Right lobe of liver (tissue), 6 donors: ENCODE measurements around the gene NKAIN2. TPM values are rescaled to one million over a fixed set of nuclear protein-coding genes. Genes with fewer than 3 reads are reported as not detected.

Experiments
- ATAC-seq, 4 donors: fragments of 200-7000 bp; cut with Tn5 transposase; one replicate each; pipeline ENCODE4 v1.9.1; 2020; ENCODE audit warnings: mild to moderate bottlenecking in 4 of 4, moderate library complexity in 4 of 4
- DNase-seq, 3 donors: peaks; one replicate each; pipeline ENCODE4 v3.0.0-alpha.2; 2020
- H3K27ac ChIP-seq, 3 donors: fragments of 200-600 bp; one replicate each; pipeline ENCODE4 v1.8.0; 2022
- H3K27me3 ChIP-seq, 2 donors: fragments of 200-600 bp; one replicate each; pipeline ENCODE4 v1.8.0; 2022
- H3K36me3 ChIP-seq, 4 donors: fragments of 200-600 bp; sonication (generic) in 1 of 4; one replicate each; pipeline versions ENCODE4 v1.5.1 to v1.8.0; 2017 to 2022; ENCODE audit warnings: control low read depth in 1 of 4
- H3K4me1 ChIP-seq, 4 donors: fragments of 200-600 bp; sonication (generic) in 1 of 4; one replicate each; pipeline versions ENCODE4 v1.5.1 to v1.8.0; 2017 to 2022; ENCODE audit warnings: control low read depth in 1 of 4
- H3K4me3 ChIP-seq, 3 donors: fragments of 200-600 bp; one replicate each; pipeline ENCODE4 v1.8.0; 2022
- H3K9me3 ChIP-seq, 4 donors: fragments of 200-600 bp; sonication (generic) in 1 of 4; one replicate each; pipeline versions ENCODE4 v1.5.1 to v1.8.0; 2017 to 2022; ENCODE audit warnings: control low read depth in 1 of 4
- CTCF ChIP-seq, 4 donors: fragments of 200-600 bp in 3 of 4; fragments of 450-650 bp in 1 of 4; IDR thresholded peaks; one replicate each; pipeline versions ENCODE4 v1.5.1 to v1.8.0; 2016 to 2022; ENCODE audit warnings: antibody characterized with exemption in 4 of 4, mild to moderate bottlenecking in 2 of 4
- POLR2A ChIP-seq: fragments of 450-650 bp; IDR thresholded peaks from one replicate; pipeline ENCODE4 v1.6.1; 2017; ENCODE audit warnings: antibody characterized with exemption, mild to moderate bottlenecking
- WGBS: methylation state at CpG from one replicate; pipeline ENCODE4 v1.1.6; 2018; ENCODE audit warnings: low coverage, low lambda C conversion rate; ENCODE audit not compliant: insufficient coverage; ENCODE audit errors: missing lambda C conversion rate; 5-methylcytosine and 5-hydroxymethylcytosine counted together
- intact Hi-C, 2 donors: fragments of 100-400 bp; cut with DNase I; formaldehyde crosslinking; loops; one replicate each; pipeline versions ENCODE4 v1.11.2 to v1.14.1; 2022
- total RNA-seq, 6 experiments: library from RNA; depleted of rRNA in 2 of 6; stranded (reverse); fragments of >200 nt in 2 of 6; fragmentation: NEBNext Ultra II Directional in 3 of 6; extraction: Animal tissue kit (Norgen Biotek cat#: 25700) in 3 of 6; gene quantifications; one replicate each; pipeline versions ENCODE4 v1.1.0 to v1.2.4, GENCODE V29; 2016 to 2023
- donor health status: DM: no; HTN: yes; CAD: no.
- donor health status: DM: no; HTN: no; CAD: no.
- donor health status: DM: no; HTN: no; CAD: no.
- donor health status: DM: no; HTN: yes; CAD: no.
- donor health status: DM: no; HTN: yes; CAD: no.

The NKAIN2 gene
- total RNA-seq, 6 experiments from 2014 or later = 0.16 to 0.28 TPM; not detected in 4

DNA sequence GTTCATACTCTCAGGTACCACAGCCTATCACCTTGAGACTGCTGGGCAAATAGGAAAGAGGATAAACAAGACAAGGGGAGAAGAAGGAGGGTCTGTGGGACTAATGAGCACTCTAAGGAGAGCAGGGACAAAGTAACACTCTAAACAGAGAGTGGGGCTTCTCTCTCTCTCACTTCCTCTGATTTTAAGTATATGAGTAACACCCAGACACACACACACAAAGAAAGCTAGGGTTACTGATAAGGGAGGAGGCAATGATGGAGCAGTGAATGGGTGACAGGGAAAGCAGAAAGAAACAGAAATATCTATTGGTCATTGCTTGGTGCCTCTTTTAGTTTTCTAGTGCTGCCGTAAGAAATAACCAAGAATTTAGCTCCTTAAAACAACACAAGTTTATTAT is 1062.4 kb downstream of the NKAIN2 start:
- WGBS = 80% methylated on average over 1 of the region's 1 CpG
- no peaks in the 10 kb centered on the region for H3K36me3 ChIP-seq
- DNase-seq = no peak
- H3K27me3 ChIP-seq = no peaks in the 10 kb centered on the region
- no peak overlapping the region for H3K4me3 ChIP-seq
- no peak overlapping the region for H3K27ac ChIP-seq
- no peaks in the 10 kb centered on the region for H3K4me1 ChIP-seq
- no peaks in the 10 kb centered on the region for H3K9me3 ChIP-seq
- TF ChIP-seq CTCF (IDR thresholded peaks at IDR 0.05) (no peak), POLR2A (no peak)
- intact Hi-C loops = no loop called here
- no peak for ATAC-seq

DNA sequence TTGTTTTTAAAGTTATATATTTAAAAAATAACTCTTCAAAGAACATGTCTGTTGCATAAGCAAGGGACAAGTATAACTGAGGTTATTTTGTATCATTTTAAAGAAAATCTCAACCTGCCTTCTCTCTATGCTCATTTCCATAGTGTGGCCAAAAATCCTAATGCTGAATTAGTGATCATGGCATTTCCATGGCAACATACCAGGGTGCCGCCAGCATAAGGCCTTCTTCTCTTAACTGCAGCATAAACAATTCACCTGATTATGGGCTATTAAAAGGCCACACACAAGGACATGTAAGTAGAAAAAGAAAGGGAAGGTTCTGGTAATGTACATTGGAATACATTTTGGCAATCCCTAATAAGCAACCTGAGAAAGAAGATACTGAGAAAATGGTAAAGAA is 1063.5 kb downstream of the NKAIN2 start:
- Histone ChIP-seq H3K9me3 (no peaks in the 10 kb centered on the region), H3K27me3 (no peaks in the 10 kb centered on the region), H3K4me1 (no peaks in the 10 kb centered on the region), H3K4me3 (no peak overlapping the region), H3K36me3 (no peaks in the 10 kb centered on the region), H3K27ac (no peak overlapping the region)
- ATAC-seq (no peak), DNase-seq (no peak)
- no peak for TF ChIP-seq CTCF (IDR thresholded peaks at IDR 0.05)
- intact Hi-C loops = no loop called here
- 86% methylated on average over 1 of the region's 1 CpG for WGBS

DNA sequence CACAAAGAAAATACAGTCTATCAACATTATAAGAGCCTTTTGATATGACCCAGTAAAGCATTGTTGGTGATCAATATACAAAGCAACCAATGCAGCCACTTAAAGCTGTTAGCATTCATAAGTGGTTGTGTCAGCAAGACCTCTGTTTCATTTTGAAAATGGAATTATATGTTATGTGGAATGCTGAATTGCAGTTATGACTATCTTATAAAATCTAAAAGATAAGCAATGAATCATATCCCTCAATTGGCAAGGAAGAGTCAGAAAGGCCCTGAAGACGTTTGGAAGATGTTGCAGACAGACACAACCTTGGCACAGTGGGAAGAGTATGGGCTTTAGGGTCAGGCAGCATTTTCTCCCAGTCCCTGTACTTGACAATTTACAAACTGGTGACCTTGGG is 1064.8 kb downstream of the NKAIN2 start:
- Histone ChIP-seq H3K27ac (no peak overlapping the region), H3K4me1 (no peaks in the 10 kb centered on the region), H3K9me3 (no peaks in the 10 kb centered on the region), H3K36me3 (no peaks in the 10 kb centered on the region), H3K27me3 (no peaks in the 10 kb centered on the region), H3K4me3 (no peak overlapping the region)
- DNase-seq (no peak), ATAC-seq (no peak)
- intact Hi-C loops = no loop called here
- WGBS = 10% methylated on average over 1 of the region's 1 CpG
- TF ChIP-seq CTCF (IDR thresholded peaks at IDR 0.05) (no peak), POLR2A (no peak)

- TF ChIP-seq POLR2A = no peak
- no peak overlapping the region for H3K4me3 ChIP-seq
- H3K4me1 ChIP-seq = no peaks in the 10 kb centered on the region
- H3K9me3 ChIP-seq = no peaks in the 10 kb centered on the region
- ATAC-seq (no peak), DNase-seq (no peak)
- WGBS = 85% methylated on average over 2 of the region's 2 CpGs
- no peaks in the 10 kb centered on the region for H3K36me3 ChIP-seq
- intact Hi-C loops = no loop called here
- no peaks in the 10 kb centered on the region for H3K27me3 ChIP-seq
- no peak overlapping the region for H3K27ac ChIP-seq
Observed at GRCh38 chr6:124869416-124869815, 1065.8 kb downstream of the NKAIN2 start.

DNA sequence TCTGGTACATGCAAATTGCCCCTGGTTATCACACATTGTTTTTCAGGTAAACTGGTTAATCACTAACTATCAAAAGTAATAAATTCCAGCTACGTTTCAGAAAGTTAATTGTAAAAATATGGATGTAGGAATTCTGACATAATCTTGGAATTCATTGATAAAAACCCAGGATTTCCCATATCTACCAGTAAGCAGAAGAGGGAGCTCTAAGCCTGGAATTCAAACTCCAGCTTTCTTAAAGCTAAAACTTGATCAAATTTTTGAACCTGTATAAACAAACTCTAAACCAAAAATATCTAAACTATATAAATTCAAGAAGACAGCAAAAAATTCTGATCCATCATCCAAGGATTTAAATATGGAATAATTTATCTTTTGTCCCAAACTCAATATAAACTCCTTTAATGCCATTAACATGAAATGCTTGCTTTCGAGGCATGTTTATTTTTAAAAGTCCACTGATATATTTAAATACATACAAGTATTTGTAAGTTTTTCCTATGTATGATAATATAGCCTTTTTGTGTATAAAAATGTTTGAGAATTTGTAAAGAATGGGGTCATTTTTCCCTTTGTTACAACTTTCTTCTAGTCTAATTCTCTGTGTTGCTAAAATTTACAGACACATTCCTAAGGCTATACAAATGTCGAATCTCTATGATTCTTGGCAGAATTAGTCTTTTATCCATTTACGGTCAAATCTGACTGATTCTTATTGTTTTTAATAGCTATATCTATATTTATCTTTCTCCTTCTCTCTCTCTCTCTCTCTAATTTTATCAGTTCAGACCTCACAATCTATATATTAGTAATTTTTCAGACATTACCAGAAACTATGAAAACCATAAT is 1067.2 kb downstream of the NKAIN2 start:
- H3K36me3 ChIP-seq = no peaks in the 10 kb centered on the region
- no peaks in the 10 kb centered on the region for H3K9me3 ChIP-seq
- no peaks in the 10 kb centered on the region for H3K4me1 ChIP-seq
- no peaks in the 10 kb centered on the region for H3K27me3 ChIP-seq
- H3K27ac ChIP-seq = no peak overlapping the region
- intact Hi-C loops = loop anchor here in 1 of 2 donors (5.0 kb wide), 1 partner anchor 241 kb away; no protein-coding TSS in a partner anchor
- H3K4me3 ChIP-seq = no peak overlapping the region
- WGBS = 39% methylated on average over 4 of the region's 4 CpGs
- TF ChIP-seq CTCF (IDR thresholded peaks at IDR 0.05) (peak; percentile 75 to 79 (median 77)), POLR2A (no peak)
- DNase-seq = no peak
- peak; percentile 58 to 75 (median 65) for ATAC-seq
